A172 (cell line): ENCODE measurements around the gene CPED1. TPM values are rescaled to one million over a fixed set of nuclear protein-coding genes. Genes with fewer than 3 reads are reported as not detected.
"Not testable (repeated sequence)": the region's sequence is repeated elsewhere in the genome, so short reads cannot be mapped to it uniquely, and the experiment has no call there.

Experiments used
- DNase-seq: peaks from one replicate; pipeline ENCODE4 v3.0.0-alpha.2; 2015; ENCODE audit warnings: low spot score
- total RNA-seq: library from RNA; depleted of rRNA; stranded (reverse); fragments of >200 nt; shearing (Covaris generic); gene quantifications from 2 replicates; pipeline ENCODE4 v1.2.3, GENCODE V29; 2014

The CPED1 gene
- total RNA-seq, 1 experiment from 2014 or later: 18.4 TPM

DNA sequence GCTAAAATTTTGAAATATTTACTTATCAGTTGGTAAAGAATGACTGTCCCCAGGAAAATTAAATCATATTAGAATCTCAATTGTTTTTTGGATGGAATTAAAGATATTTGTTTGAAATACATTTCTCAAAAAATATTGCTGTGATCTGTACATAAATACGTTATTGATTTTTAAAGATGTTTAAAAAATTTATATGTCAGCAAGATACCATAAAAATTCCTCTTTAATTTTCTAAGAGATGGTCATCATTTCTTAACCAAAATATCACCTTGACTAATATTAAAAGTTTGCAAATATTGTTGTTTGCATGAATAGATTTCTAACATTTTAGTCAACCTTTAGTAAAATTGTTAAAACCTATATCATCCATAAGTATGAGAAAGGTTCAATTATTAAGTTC, 192.8 kb downstream of the CPED1 start:
- no peak for DNase-seq

DNA sequence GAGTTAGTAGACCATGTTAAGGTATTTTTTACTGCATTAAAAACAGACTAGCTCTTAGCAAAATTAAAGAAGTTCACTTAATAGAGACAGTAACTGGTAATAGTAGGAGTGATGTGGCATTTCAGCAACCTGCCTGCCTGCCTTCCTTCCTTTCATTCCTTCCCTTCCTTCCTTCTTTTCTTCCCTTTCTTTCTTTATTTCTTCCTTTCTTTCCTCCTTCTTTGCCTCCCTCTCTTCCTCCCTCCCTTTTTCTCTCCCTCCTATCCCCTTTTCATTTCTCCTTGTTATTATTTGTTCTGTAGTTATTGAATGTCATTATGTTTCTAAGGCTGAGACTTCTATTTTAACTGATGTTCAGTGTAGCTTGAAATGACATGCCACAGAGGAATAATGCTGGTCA, 193.8 kb downstream of the CPED1 start:
- no peak for DNase-seq

DNA sequence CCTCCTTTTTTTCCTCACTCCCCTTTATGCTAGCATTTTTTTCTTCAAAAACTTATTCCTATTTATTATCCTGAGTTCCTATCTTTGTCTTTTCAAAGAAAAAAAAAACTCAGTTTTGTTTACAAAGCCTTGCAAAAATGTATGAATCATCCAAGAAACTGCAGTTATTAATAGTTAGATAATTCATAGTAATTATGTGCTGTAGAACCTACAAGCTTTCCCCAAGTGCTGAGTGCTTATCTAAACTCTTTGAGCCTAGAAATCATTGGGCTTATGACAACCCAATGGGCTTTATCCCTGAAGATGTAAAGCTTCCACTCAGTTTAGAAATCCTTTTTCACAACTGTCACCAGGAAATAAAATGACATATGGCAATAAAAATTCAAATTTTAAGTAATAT, 194.4 kb downstream of the CPED1 start:
- no peak for DNase-seq

DNA sequence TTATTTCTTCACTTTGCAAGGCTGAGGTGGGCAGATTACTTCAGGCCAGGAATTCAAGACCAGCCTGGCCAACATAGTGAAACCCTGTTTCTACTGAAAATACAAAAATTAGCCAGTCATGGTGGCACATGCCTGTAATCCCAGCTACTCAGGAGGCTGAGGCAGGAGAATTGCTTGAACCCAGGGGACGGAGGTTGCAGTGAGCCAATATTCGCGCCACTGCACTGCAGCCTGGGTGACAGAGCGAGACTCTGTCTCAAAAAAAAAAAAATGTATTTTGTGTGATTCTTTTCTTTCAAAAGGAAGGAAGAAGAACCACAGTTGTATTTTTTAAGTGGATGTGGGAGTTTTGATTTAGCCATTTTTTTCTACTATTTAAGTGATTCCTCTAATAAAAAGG, 195.4 kb downstream of the CPED1 start:
- DNase-seq: not testable (repeated sequence)

DNA sequence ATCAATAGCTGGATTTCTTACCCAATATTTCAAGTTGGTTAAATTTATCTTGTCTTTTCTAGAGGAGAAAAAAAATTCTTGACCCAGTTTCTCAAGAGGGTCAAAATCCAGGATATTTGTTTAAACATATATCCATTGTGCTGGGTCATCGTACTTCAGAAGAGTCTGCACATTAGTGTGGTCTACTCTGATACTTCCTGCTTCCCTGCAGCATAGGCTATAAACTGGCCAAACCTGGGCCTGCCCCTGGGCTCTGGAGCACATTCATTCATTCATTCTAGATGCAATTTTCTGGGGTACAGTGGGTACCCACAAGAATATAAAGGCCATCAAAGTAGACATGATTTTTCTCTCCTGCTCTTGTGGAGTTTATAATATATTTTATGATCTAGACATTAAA, 198.2 kb downstream of the CPED1 start:
- no peak for DNase-seq

DNA sequence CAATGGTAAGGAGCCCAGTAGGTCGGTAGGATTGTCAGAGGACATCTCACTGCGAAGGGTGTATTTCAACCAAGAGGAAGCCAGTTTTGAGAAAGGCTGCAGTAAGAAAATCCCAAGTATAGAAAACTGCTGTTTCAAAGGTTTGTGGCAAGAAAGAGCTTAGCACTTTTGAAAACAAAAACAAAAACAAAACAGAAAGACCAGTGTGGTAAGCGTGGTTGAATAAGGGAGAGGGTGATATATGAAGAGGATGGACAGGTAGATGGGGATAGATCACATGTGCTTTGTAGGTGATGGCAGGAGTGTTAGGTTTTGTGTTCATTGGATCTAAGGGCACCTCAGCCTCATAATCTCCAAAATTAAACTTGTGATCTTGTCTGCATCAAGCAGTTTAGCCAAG, 198.7 kb downstream of the CPED1 start:
- DNase-seq: no peak

DNA sequence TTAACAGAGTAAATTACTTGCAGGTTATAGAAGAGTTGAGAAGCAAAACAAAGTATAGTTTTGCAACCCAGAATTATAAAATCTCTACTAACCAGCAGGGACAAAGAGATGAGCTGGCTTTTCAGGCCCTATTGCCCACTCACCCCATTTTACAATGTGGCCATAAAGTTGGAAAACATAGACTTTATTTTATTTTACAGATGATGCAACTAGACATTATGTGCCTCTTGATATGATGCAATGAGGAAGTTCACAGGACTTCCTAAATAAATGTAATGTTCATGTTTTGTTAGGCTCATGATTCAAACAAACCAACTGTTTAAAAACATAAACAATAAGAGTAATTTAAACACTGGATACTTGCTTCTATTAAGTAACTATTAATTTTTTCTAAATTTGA, 199.2 kb downstream of the CPED1 start:
- DNase-seq: no peak

DNA sequence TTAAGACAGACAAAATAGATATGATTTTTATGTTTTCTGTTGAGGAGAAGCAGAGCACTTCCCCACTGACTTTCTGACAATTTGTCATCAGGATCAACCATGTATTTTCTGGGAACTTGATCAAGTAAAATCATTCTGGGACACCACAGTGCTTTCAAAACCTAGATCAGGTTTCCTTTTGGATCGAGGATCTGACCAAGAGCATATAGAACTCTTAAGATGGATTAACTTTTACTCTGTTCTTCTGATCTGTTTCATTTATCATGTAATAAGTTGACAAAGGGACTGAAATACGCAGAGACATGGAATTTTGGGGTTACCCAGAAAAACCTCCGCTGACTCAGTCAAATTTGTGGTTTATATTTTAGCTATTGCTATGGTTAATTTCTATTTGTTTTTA, 204.3 kb downstream of the CPED1 start:
- DNase-seq: no peak

DNA sequence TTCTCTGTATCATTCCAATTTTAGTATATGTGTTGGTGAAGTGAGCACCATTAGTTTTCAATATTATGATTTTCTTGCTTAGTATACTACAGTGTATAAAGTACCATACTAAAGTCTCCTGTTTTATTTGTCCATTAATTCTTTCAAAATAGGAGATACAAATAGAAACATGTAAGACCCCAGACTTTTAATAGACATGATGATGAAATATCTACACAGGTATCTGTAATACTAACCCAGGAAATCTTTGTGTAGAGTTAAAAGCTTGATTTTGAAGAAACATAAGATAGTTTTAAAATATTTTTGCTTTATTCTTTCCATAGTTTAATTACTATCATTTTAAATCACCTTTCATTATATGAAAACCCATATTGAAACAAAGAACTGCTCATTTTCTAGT, 206.5 kb downstream of the CPED1 start:
- no peak for DNase-seq

DNA sequence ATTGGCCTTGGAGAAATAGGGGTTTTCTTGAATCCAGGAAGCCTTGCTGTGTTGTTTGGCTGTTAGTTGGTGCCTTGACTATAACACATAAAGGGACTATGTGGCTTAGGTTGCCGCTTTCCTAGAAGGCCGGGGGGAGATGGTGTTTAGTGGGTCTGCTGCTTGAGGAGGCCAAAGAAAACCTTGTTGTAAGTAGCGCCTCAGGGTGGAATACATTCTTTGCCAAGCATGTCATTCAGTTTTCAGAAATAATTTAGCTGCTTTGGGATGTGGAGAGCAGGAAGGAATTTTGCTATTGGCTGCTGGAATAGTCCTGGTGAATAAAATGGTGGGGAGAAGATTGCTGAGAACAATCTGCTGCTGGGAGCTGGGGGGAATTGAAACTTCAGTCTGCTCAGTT, 207.4 kb downstream of the CPED1 start:
- DNase-seq: no peak

DNA sequence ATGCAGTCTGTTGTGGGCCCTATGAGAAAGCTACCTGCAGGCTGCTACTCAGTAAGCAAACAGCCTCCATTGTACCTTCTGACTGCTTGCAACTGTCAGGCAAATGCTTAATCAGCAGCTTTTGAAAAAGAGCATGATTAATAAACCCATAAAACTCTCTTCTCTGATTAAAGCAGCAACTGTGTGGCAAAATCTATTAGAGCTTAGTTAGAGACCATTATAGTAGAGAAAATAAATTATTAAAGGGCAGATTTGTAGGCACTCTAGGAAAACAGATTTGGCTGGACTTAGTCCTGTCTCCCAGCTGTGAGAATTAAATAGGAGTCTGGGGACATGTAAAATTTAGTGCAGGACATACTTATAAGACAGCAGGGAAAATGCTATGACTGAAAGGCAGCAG, 207.8 kb downstream of the CPED1 start:
- no peak for DNase-seq

DNA sequence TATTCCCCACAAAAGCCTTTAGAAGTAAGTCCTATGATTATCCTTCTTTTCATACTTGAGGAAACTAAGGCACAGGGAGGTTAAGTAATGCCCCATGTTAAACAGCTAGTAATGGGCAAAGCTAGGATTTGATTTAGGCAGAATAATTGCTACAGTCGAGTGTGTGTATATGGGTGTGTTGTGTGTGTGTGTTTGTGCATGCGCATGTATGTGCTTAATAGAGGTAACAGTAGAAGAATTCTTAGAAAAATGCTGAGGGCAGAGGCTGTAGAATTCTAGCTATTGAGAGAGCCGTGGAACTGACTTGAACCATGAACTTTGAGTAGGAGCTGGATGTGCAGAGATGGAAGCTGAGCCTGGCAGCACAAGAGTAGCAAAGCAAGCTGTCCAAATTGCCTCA, 208.9 kb downstream of the CPED1 start:
- DNase-seq: no peak

DNA sequence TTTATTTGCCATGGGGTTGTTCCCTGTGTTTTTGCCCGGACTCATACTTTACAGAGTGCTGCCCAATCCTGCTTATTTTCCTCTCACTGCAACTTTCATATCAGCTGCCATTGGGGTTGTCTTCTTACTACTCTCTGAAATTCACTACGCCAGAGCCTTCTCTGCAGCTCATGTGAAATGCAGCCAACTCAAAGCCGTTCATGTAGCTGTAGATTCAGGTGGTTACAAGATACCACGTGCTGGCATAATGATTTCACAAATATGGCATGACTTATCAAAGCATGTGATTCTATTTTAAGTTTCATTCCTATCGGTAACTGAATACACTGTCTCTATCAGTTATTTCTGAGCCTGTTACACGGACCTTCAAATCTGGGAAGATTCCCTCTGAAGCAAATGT, 210.0 kb downstream of the CPED1 start:
- no peak for DNase-seq

DNA sequence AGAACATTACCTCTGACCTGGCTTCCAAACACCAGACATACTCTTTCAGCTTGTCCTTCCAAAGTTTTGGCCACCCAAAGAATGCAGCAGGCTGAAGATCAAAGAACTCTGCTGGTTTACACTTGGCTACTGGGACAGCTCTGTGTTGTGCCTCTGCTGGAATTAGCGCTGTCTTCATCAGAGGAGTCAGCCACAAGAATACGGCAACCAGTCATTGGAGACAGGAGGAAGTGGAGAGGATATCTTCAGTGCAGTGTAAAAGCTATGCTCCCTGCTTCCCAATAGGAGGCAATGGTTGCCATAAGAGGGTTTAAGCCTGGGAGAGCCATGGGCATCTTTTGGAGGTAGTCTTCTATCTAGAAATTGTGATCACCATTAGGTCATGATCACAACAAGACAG, 213.6 kb downstream of the CPED1 start:
- DNase-seq: no peak

DNA sequence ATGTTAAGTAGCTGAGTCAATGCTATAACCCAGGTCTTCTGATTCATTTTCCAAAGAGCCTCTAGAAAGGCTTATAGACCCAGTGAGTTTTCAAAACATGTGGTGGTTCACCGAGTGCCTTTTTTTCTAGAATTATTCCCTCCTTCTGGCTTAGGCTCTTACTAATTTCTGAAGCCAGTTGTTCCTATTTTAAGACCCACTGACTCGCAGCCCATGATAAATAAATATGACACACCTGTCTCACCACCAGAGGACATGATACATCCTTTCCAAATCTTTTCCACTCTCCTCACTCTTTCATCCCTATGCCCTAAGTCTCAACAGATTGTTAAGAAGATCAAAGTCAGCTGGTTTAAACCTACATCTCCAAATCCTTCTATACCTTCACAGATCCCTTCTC, 214.3 kb downstream of the CPED1 start:
- DNase-seq: no peak

DNA sequence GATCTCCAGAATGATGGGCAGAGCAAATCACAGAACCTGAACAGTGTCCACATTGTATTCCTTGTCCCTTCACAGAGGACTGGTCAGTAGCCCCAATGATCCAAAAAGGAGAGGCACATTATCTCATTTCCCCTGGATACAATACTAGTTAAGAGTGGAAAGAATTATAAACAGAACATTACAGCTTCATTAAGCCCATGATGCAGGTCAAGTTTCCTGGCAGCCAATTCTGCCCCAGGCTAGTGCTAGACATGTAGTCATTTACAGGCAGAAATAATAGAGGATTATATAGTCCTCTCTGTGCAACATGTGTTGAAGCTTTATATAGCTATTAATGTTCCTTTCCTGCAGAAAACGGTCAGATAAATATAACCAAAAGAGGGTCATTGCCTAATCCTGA, 216.0 kb downstream of the CPED1 start:
- no peak for DNase-seq

DNA sequence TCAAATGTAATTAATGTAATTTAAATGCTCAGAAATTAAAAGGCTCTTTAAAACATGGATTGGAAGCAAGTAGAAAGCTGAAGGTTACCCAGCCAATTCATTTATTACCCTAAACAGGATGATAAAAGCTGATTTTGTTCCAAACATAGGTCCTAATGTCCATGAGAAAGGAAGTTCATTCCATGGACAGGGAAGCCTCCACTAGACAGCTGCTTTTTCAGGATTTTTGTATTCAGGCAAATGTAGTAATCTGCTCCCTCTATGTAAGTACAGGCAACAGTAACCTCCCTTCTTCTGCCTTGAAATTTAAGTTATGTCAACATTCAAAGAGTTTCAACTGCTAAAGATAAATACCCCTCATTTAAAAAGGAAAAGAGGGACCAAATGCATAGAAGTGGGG, 217.3 kb downstream of the CPED1 start:
- DNase-seq: no peak

DNA sequence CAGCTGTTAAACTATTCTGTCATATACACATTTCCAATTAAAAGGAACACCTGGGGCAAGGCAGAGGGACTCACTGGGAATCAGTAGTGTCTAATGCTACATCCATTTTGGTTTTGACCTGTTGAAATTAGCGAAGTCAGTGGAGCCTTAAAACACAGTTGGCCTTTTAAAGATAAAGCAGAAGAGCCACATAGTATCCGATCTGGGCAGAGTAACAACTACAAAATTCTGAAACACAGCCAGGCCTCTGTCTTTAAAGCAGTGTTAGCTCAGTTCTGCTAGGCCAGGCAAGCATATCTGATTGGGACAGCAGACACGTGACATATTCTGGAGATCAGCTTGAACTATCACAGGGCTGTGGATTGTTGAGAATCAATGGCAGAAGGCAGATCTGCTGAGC, 222.7 kb downstream of the CPED1 start:
- DNase-seq: no peak

DNA sequence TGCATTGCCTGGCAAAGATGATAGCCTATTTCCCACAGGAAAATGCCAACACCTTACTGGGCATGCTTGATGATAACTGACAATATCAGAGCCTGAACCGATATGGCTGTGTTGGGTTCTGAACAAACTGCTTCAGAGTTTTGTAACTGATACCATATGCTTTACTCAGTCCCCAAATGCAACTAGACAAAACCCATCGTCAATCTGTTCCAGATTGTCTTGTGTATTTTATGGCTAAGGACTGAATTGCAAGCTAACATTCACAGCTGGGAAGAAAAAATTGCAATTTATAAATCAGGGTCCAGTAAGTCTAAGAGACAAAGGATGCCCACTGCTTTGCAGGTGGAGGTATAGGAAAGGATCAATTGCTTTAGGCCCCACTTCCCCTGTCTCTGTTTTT, 223.5 kb downstream of the CPED1 start:
- DNase-seq: no peak

DNA sequence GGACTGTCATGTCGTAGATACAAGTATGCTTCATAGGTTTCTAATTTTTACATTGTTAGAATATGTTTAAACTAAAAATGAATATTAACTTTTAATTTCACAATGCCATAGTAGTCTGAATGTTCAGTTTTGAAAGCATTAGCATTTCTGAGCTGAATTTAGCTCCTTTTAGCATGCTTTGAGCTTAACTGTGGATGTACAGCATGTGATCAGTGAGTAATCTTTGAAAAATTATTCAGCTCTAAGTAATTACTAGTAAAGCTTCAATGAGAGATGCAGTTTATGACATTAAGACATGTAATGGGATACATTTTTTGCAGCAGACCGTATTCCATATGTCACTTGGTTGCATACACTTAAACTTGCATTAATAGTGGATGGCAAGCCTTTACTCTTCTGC, 226.1 kb downstream of the CPED1 start:
- DNase-seq: no peak

DNA sequence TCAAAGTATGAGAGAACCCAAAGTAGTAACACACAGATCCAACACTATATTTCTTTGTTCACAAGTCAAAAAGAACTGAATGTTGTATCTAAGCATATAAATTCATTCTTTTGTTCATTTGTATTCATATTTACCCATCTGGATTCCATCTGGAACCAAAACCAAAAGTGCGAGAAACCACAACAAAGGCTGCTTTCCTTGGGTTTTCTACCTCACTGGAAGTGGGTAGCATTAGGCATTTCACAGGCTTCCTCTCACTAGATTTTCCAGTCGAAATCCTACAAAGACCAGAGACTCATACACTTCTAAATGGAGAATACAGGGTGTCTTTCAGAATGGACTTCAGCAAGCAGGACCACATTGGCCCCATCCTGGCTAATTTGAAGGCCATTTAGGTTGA, 230.5 kb downstream of the CPED1 start:
- DNase-seq: no peak

DNA sequence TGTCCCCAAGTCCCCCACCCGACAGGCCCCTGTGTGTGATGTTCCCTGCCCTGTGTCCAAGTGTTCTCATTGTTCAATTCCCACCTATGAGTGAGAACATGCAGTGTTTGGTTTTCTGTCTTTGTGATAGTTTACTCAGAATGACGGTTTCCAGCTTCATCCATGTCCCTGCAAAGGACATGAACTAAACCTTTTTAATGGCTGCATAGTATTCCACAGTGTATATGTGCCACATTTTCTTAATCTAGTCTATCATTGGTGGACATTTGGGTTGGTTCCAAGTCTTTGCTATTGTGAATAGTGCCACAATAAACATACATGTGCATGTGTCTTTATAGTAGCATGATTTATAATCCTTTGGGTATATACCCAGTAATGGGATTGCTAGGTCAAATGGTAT, 232.6 kb downstream of the CPED1 start:
- DNase-seq: not testable (repeated sequence)

DNA sequence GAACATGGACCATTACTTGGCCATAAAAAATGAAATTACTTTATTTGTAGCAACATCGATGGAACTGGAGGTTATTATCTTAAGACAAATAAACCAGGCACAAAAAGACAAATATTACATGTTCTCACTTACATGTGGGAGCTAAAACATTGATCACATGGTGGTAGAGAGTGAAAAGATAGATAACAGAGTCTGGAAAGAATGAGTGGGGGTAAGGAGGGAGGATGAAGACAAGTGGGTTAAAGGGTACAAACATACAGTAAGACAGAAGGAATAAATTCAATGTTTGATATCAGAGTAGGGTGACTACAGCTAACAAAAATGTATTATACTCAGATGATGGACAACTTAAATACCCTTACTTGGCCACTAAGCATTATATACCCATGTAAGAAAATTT, 240.3 kb downstream of the CPED1 start:
- no peak for DNase-seq

DNA sequence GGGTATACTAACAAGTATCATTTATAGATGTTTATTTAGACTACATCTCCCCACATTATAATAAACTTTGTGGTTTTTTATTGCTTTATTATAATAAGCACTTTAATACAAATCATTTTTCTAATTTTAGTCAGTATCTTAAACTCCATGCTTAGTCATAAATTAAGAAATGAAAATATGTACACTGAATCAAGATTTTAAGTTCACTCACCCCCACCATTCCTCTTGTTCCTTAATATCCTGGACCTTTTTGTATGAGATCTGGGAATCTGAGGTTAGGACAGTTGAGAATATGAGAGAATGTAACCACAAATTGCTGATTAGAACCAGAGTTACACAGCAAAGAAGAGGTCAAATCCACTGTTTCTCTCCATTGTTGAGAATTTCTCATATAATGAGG, 246.7 kb downstream of the CPED1 start:
- DNase-seq: no peak

DNA sequence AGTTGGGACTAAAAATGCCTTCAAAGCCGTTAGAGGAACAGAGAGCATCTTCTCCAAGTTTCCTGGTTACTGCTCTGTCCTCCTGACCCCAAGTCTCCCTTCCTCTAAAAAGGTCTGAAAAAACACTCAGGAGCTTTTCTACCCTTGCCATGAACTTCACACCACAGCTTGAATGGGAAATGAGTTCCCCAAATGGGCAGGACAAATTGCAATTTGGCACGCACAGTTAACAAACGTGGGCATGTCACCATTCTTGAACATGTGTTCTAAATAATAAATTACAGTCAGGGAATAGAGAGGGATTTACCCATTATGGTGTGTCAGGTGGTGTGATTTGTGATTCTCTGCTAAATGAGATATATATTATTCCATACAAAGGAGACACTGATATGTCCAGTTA, 249.1 kb downstream of the CPED1 start:
- no peak for DNase-seq
